GM18499 (cell line): Measurements from ENCODE around the gene MED13.
"Not testable (repeated sequence)": the region's sequence is repeated elsewhere in the genome, so short reads cannot be mapped to it uniquely, and the experiment has no call there.

Experiments used
- ATAC-seq: cut with Tn5 transposase; IDR thresholded peaks from one replicate; pipeline ENCODE4 v1.9.1; 2021; ENCODE audit warnings: moderate number of reproducible peaks; ENCODE audit not compliant: insufficient read depth, unreplicated experiment

The MED13 gene

GRCh38 chr17:62003141-62003540 is 61.9 kb downstream of the MED13 start:
- not testable (repeated sequence) for ATAC-seq

GRCh38 chr17:62001105-62001504 is 64.0 kb downstream of the MED13 start:
- no peak for ATAC-seq

- ATAC-seq, result no peak
These were observed 64.9 kb downstream of the MED13 start for GRCh38 chr17:62000186-62000585.

- ATAC-seq, result not testable (repeated sequence)
These were observed 66.5 kb downstream of the MED13 start for GRCh38 chr17:61998534-61998933.

GRCh38 chr17:61997664-61998063 is 67.4 kb downstream of the MED13 start:
- no peak for ATAC-seq

- no peak for ATAC-seq
These were observed 68.0 kb downstream of the MED13 start for GRCh38 chr17:61996916-61997605.

GRCh38 chr17:61989509-61989908 is 75.6 kb downstream of the MED13 start:
- no peak for ATAC-seq

GRCh38 chr17:61986898-61987297 is 78.2 kb downstream of the MED13 start:
- ATAC-seq, result no peak

- ATAC-seq, result no peak
These were observed 80.3 kb downstream of the MED13 start for GRCh38 chr17:61984821-61985220.

- no peak for ATAC-seq
These were observed 83.8 kb downstream of the MED13 start for GRCh38 chr17:61981323-61981722.

GRCh38 chr17:61980535-61980934 is 84.5 kb downstream of the MED13 start:
- no peak for ATAC-seq

- no peak for ATAC-seq
These were observed 91.0 kb downstream of the MED13 start for GRCh38 chr17:61974115-61974514.

GRCh38 chr17:61972311-61972710 is 92.8 kb downstream of the MED13 start:
- ATAC-seq, result no peak

- no peak for ATAC-seq
These were observed 95.0 kb downstream of the MED13 start for GRCh38 chr17:61970030-61970429.

- no peak for ATAC-seq
These were observed 96.3 kb downstream of the MED13 start for GRCh38 chr17:61968757-61969156.

- ATAC-seq, result no peak
These were observed 97.3 kb downstream of the MED13 start for GRCh38 chr17:61967729-61968128.

- ATAC-seq, result no peak
These were observed 98.9 kb downstream of the MED13 start for GRCh38 chr17:61966191-61966590.

- no peak for ATAC-seq
These were observed 109.5 kb downstream of the MED13 start for GRCh38 chr17:61955619-61956018.

- no peak for ATAC-seq
These were observed 117.6 kb downstream of the MED13 start for GRCh38 chr17:61947367-61948078.

GRCh38 chr17:61946359-61946758 is 118.7 kb downstream of the MED13 start:
- no peak for ATAC-seq

- no peak for ATAC-seq
These were observed 122.0 kb downstream of the MED13 start for GRCh38 chr17:61943117-61943516.

- no peak for ATAC-seq
These were observed 123.0 kb downstream of the MED13 start for GRCh38 chr17:61942085-61942484.
